Measurements from ENCODE around the gene CCR7.
"Not testable (repeated sequence)": the region's sequence is repeated elsewhere in the genome, so short reads cannot be mapped to it uniquely, and the experiment has no call there.

CCR7 gene

DNA sequence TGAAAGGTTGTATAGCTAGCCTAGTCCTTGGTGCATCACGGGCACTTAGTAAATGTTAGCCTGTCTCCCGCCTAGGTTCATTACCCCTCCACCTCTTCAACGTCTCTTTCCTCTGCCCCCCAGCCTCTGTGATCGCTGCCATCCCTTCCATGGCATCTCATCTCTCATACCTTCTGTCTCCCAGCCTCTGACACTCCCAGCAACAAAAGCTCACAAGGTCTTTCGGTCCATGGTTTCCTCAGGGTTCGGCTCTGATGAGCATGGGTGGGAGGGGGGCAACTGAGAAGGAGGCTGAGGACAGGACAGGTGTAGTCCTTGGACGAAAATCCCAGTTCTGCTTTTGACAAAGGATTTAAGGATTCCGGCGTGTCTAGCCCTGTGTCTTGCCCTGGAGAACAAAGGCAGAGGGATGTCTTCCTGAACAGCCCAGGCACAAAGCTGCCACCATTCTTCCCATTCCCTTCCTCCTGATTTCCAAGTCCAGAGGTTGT is 16.7 kb downstream of the CCR7 start:
- FAIRE-seq: no peak

GRCh38 chr17:40547785-40548478 is 17.3 kb downstream of the CCR7 start:
- no peak for FAIRE-seq

DNA sequence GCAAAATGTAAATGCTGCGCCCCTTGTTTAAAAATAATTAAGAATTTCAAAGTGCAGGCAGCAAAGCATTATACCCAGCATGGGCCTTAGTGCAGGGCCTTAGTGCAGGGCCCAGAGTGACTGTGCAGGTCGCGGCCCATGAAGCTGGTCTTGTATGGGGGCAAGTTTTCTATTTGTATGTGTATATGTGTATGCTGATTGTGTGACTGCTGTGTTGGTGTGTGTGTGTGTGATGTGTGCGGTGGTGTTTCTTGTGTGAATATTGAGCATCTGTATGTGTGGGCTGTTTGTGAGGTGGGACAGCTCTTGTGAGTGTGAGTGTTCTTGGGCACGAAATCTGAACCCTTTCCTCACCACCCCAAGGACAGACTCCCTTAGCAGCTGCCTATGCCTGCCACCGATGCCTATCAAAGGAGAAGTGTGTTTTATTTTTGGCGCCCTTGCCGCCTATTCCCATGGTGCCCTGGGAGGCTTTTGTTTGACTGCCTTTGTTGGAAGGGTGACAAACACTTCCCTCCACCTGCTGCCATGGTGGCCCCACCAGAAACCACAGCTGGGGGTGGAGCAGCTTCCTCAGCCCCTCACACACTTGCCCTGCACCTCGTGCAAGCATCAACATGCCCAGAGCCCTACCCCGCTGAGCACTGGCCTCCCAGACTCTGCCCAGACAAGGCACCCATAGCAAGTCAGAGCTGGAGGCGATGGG is 18.0 kb downstream of the CCR7 start:
- FAIRE-seq: no peak

- not testable (repeated sequence) for FAIRE-seq
Observed at GRCh38 chr17:40546497-40546896, 18.8 kb downstream of the CCR7 start.

- FAIRE-seq: no peak
Observed at GRCh38 chr17:40545660-40546059, 19.6 kb downstream of the CCR7 start.

DNA sequence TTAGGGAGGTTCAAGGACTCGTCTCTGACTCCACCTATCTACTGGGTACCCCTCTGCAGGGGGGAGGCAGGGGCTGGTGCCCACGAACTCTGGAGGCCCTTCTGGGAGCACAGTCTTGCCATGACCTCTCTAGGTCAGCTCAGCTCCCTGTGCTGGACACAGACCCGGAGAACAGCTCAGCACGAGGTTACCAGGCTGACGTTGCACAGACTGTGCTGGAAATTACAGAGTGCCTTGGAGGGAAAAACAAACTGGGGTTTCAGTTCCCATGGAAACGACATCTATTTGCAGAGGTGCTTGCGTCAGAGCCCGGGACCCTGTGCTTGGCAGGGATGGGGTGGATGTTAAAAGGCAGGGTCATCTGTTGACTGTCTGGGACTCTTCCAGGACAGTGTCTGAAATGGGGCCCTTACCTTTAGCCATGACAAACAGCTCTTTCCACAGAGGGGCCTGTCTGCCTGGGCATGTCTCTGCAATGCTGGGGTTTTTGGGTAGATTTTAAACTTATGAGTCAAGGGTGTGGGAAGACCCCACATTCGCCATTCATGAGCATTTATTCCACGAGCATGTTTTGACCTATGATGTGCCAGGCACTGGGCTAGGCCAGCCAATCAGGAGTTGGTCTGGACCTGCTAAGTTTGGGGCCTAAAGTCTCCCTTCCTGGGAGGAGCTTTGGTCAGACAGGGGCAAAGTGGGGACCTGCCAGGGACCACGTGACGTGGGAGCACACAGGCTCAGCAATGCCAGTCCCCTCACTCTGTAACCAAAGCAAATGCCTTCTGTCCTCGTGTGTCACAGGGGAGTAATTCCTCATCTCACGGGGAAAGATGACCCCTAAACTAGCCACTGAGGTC is 22.5 kb downstream of the CCR7 start:
- no peak for FAIRE-seq

- no peak for FAIRE-seq
Observed at GRCh38 chr17:40541873-40542557, 23.3 kb downstream of the CCR7 start.

DNA sequence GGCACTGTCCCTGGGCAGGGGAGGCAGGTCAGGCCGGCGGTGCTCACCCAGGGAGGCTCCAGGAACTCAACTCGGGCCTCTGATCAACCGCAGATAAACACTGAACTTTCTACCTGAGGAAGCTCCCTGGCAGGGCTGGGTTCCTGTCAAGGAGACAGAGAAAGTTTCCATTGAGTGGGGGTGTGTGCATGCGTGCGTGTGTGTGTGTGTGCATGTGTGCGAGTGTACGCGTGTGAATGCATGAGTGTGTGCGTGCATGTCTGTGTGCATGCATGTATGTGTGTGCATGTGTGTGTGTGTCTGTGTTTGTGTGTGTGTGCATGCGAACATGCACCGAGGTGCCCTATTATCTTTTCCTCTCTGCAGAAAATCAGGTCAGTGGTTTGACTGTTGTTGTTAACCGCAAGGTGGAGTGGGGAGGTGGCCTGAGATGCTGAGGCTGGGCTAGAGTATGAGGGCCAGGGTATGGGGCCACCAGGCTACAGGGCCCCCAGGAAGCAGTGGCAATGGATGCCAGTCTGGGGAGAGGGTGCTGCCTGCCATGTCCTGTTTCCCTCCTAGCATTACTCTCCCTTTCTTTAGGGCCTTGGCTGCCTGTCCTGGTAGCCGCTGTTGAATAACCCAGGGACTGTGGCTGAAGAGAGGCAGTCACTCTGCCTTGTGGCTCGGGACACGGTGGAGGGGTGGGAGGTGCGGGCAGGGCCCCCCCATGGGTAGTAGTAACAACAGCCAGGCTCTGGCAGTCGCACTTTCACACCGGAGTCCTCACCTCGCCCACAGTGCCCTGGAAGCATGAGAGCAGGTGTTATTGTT is 24.0 kb downstream of the CCR7 start:
- no peak for FAIRE-seq

DNA sequence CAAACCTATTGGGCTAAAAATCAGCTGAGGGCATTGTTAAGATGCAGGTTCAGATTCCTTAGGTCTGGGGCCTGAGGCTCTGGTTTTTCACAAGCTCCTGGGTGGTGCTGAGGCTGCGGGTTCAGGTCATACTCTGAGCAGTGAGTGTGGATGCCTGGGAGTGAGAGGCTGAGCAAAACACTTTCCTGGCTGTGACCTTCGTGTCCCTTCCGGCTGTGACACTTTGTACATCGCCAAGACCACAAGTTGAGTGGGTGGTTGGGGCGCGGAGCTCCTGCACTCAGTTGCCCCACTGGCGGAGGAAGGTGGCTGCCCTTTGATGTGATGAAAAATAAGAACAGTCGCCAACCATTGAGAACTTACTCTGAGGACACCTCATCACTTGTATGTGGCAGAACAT is 24.8 kb downstream of the CCR7 start:
- no peak for FAIRE-seq

DNA sequence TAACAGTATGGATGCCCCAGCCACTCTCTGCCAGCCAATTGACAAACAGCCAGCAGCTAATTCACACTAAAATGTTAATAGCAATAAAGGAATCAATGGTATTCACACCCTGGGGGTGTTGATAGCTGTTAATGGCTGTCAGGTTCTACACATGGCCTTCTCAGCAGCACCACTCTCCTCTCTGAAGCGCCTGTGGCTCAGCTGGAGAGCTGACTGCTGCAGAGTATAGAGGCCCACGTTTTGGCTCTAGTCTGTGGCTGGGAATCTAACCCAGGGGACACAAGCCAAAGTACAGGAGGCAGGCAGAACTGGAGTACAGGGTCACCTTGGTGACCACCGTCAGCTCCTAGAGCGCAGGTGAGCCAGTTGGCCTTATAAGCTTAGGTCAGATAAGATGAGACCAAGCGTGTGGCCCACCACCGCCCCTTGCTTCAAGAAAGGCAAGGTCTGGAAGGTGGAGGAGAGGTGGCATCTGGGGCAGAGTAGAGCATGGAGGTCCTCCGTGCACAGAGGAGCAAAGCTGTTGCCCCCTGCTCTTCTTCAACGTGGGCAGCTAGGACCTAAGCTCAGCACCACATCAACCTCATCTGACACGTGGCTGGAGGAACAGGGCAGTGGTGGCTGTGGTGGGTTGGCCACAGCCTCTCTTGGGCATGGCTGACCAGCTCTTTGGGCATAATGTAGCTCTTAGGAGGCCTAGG is 25.4 kb downstream of the CCR7 start:
- no peak for FAIRE-seq

DNA sequence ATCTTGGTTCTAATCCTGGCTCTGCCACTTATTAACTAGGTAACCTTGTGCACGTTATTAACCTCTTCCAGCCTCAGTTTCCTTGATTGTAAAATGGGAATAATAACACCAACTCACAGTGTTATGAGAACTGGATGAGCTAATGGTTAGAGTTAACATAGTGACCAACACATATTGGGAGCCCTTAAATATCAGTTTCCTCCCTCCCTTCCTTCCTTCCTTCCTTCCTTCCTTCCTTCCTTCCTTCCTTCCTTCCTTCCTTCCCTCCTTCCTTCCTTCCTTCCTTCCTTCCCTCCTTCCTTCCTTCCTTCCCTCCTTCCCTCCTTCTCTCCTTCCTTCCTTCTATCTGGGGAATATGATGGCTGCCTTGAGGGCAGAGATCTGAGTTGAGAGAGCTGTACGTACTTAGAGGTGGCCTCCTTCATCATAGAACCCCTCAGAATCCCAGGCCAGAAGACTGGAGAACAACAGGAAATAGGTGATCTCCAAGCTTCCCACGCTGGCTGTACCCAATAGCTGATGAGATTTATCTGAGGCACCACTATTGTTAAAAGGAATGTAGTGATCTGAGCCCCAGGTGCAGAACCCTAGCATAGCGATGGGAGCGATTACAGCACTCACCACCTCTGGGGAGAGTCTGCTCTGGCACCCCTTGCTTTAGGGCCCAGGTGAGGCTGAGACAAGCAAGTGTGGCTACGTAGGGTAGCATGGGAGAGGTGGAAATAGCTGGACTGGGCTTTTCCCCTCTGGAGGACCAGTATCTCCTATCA is 26.2 kb downstream of the CCR7 start:
- FAIRE-seq: no peak

- no peak for FAIRE-seq
Observed at GRCh38 chr17:40538019-40538935, 27.0 kb downstream of the CCR7 start.

DNA sequence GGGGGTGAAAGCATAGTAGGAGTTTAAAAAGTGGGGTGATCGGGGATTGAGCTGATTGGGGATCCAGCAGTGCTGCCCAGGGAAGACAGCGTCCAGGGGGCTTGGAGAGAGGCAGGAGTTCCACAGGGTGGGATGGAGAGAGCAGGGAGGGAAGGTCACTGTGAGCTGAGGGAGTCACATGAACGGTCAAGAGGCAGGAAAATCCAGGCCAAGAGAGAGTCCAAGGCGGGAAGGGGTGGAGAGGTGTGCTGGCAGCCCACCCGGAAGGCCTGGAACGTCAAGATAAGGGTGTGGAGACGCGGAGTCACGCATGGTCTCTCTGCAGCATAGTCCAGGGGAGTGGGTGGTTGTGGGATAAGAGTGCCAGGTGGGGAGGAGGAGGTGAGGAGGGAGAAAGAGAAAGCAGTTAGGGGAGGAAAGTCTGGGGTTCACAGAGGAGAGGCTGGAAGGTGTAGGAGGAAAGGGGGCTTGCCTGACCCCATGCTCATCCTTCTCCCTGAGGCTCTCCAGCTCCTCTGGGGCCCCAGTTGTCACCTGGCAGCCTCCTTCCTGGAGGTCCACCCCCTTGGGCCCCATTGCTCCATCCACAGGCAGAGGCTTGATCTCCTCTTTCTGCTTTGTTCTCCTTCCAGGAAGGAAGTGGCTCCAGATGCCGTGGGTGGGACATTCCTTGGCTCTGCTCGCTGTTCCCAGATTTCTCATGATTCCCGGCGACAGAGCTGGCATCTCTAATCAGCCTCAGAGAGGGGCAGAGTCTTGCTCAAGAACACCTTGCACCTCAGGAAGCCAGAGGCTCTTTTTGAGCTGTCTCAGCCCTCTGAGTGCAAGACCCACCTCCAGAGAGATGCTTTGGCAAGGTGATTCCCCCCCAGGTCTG is 28.7 kb downstream of the CCR7 start:
- FAIRE-seq: no peak

GRCh38 chr17:40535924-40536294 is 29.4 kb downstream of the CCR7 start:
- no peak for FAIRE-seq

DNA sequence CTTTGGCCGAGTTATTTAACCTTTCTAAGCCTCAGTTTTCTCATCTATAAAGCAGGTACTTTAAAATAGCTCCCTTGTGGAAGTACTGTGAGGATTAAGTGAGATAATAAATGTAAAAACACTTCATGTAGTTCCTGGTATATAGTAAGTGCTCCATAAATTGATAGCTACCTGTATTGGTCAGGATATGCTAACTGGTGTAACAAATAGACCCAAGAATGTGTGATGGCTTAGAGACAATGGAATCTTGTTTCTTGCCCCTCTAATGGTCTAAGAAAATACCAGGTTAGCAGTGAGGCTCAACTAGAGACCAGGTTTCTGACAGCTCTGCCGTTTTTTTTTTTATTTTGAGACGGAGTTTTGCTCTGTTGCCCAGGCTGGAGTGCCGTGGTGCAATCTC is 29.8 kb downstream of the CCR7 start:
- no peak for FAIRE-seq

DNA sequence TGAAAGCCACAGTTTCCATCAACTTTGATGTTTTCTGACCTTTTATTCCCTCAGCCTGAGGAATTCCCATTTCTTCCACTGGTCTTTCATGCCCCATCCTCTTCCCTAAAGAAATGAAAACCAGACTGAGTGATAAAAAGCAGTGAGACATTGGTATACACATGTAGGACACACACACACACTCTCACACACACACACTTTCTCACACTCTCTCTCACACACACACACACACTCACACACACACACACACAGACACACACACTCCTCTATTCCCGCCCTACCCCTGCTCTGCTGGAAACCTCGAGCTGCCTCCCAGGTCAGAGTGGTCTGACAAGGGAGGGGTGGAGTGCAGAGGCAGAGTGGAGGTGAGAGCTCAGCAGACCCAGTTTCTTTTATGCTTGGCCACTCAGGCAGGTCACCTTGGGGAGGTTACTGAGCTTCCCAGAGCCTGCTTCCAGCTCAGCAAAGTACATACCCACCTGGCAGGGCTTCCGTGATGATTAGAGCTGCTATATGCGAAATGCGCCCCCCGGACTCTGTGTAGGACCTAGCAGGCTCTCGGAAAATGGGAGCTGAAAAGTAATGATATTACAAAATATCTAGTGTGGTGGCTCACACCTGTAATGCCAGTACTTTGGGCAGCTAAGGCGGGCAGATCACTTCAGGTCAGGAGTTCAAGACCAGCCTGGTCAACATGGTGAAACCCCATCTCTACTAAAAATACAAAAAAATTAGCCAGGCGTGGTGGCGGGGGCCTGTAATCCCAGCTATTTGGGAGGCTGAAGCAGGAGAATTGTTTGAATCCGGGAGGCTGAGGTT is 30.7 kb downstream of the CCR7 start:
- no peak for FAIRE-seq

DNA sequence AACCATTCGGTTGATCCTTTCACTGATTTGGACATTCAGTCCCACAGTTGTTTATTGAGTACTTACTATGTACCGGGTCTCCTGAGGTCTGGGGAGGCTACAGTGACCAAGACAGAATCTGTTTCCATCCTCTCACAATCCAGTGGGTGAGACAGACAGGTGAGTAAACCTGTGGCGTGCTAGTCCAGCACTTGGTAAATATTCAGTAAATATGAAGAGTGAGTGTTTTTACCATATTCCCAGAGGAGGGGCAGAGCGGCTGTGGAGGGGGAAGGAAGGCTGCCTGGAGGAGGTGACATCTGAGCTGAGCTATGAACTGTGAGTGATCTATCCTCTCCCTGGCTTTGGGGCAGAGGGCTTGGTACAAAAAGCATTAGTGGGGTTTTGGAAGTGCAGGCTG is 31.4 kb downstream of the CCR7 start:
- no peak for FAIRE-seq
